SH-SY5Y (cell line): Measurements from ENCODE around the gene EDEM1.

Experiments used
- GATA2 ChIP-seq: IDR thresholded peaks from 2 replicates; pipeline ENCODE4 v1.6.1; 2011; ENCODE audit warnings: mild to moderate bottlenecking, low read depth, low read length
- GATA3 ChIP-seq: IDR thresholded peaks from 2 replicates; pipeline ENCODE4 v1.6.1; 2011; ENCODE audit warnings: low read depth, mild to moderate bottlenecking, low read length, moderate library complexity

DNA sequence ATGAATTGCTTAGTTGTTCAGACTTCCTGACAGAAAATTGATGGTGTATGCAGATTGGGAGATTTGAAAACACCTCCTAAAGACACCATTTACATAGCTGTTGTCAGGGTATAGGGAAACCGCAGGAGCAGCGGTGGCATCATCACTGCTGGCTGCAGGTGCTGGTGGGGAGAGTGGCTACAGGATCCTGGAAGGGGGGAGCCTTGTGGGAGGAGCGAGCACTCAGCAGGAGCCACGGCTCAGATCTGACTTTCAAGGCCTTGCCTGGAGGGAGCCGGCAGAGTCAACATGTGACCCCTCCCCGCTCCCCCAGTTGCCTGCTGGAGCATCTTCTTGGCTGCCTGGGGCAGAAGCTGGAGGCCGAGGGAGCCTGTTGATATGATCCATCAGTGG, 26.1 kb downstream of the EDEM1 start:
- TF ChIP-seq GATA2, result no peak
- TF ChIP-seq GATA3, result no peak
